Measurements from ENCODE around the gene FZD4.
"Not testable (repeated sequence)": the region's sequence is repeated elsewhere in the genome, so short reads cannot be mapped to it uniquely, and the experiment has no call there.

FZD4 gene

GRCh38 chr11:86977441-86978050, 22.4 kb upstream of the FZD4 start:
- in situ Hi-C loops (cut with HindIII; ENCODE audit: low sequenced_read_pairs), result no loop called here

- in situ Hi-C loops (cut with HindIII; ENCODE audit: low sequenced_read_pairs), result no loop called here
Observed at GRCh38 chr11:86972734-86973133, 17.5 kb upstream of the FZD4 start.

DNA sequence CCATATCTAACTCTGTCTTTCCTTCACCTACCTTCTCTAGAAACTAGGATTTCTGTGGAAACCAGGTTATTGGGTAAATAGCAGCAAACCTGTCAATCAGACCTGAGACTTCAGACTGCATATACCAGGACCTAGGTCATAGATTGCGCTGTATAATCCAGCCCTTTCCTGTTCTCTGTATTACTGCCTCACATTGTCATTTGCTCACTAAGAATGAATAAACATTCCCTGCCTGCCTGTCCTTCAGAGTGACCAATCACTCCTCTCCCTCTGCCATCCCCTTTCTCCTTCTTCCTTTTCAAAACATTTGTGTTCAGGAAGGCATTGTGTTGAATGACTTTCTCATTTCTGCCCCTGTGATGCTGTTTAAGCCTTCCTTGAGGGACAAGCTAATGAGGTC, 14.1 kb upstream of the FZD4 start:
- in situ Hi-C loops (cut with HindIII; ENCODE audit: low sequenced_read_pairs), result no loop called here

DNA sequence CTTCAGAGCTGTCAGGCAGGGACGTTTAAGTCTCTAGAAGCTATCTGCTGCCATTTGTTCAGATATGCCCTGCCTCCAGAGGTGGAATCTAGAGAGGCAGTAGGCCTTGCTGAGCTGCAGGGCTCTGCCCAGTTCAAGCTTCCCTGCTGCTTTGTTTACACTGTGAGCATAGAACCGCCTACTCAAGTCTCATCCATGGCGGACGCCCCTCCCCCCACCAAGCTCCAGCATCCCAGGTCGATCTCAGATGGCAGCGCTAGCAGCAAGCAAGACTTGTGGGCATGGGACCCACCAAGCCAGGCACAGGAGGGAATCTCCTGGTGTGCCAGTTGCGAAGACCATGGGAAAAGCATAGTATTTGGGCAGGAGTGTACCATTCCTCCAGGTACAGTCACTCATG, 12.4 kb upstream of the FZD4 start:
- in situ Hi-C loops (cut with HindIII; ENCODE audit: low sequenced_read_pairs), result not testable (repeated sequence)

GRCh38 chr11:86957976-86958646, 2.9 kb upstream of the FZD4 start:
- in situ Hi-C loops (cut with HindIII; ENCODE audit: low sequenced_read_pairs), result no loop called here

GRCh38 chr11:86956905-86957195, 1.7 kb upstream of the FZD4 start:
- in situ Hi-C loops (cut with HindIII; ENCODE audit: low sequenced_read_pairs), result no loop called here

- in situ Hi-C loops (cut with HindIII; ENCODE audit: low sequenced_read_pairs), result no loop called here
Observed at GRCh38 chr11:86955111-86955360, 159 bp downstream of the FZD4 start.

- in situ Hi-C loops (cut with HindIII; ENCODE audit: low sequenced_read_pairs), result no loop called here
Observed at GRCh38 chr11:86954269-86955110, 705 bp downstream of the FZD4 start.

GRCh38 chr11:86952221-86952875, 2.8 kb downstream of the FZD4 start:
- in situ Hi-C loops (cut with HindIII; ENCODE audit: low sequenced_read_pairs), result no loop called here

DNA sequence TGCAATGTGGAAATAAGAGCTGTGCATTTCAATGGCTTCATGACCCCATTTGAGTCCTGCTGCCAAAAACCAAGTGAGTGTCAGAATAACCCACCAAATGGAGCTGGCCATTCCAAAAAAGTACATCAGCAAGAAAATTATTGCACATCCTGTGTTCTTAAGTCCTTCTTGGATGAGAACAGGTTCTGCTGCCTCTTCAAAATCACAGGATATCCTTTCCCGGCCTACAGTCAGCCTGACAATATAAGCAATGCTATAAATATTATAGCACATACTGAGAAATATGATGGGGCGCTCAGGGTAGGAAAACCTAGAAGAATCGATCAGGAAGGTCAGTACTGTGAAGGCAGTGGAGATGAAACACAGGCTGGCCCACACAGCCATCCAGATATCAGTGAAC, 3.5 kb downstream of the FZD4 start:
- in situ Hi-C loops (cut with HindIII; ENCODE audit: low sequenced_read_pairs), result no loop called here

GRCh38 chr11:86950661-86950995, 4.6 kb downstream of the FZD4 start:
- in situ Hi-C loops (cut with HindIII; ENCODE audit: low sequenced_read_pairs), result no loop called here

- in situ Hi-C loops (cut with HindIII; ENCODE audit: low sequenced_read_pairs), result no loop called here
Observed at GRCh38 chr11:86949995-86950660, 5.1 kb downstream of the FZD4 start.

DNA sequence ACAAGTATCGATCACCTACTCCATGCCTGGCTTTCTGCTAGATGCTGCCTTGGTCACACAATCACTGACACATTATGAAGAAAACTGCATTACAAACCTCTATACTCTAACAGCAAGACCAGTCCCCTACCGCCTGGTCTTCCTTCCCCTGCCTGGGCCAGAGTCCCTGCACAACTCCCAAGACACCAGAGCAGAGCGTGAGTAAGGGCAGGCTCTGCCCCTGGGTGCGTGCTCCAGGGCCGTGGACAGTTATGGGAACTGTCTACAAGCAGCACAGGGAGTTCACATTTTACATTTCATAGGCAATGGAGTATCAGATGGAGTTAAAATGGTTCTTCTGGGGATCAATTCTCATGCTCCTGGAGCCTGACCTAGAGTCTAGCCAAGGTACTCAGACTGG, 6.5 kb downstream of the FZD4 start:
- in situ Hi-C loops (cut with HindIII; ENCODE audit: low sequenced_read_pairs), result no loop called here

DNA sequence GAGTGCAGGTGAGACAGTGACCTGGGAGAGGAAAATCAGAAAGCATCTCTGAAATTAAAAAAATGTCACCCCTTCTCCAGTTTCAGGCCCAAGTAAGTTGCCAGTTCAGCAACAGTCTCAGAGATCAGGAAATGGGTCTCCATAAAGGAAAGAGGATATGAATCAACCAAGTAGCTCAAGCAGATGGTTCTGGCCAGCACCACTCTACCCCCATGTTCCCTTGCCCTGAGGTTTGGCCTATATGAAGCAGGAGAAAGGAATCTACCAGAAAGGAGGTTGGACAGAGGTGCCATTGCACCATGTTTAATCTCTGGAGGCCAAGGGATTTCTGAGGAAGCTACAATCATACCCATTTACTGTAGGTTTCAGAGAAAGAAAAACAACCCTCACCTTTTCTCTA, 7.7 kb downstream of the FZD4 start:
- in situ Hi-C loops (cut with HindIII; ENCODE audit: low sequenced_read_pairs), result no loop called here

DNA sequence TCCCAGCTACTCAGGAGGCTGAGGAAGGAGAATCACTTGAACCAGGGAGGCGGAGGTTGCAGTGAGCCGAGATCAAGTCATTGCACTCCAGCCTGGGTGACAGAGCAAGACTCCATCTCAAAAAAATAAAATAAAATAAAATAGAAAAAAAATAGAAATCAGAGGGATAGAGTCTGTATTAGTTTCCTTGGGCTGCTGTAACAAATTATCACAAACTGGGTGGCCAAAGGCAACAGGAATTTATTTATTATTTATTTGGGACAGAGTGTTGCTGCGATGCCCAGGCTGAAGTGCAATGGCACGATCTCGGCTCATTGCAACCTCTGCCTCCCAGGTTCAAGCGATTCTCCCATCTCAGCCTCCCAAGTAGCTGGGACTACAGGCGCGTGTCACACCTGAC, 11.7 kb downstream of the FZD4 start:
- in situ Hi-C loops (cut with HindIII; ENCODE audit: low sequenced_read_pairs), result not testable (repeated sequence)

GRCh38 chr11:86941871-86942599, 13.2 kb downstream of the FZD4 start:
- in situ Hi-C loops (cut with HindIII; ENCODE audit: low sequenced_read_pairs), result no loop called here

GRCh38 chr11:86941077-86941870, 13.9 kb downstream of the FZD4 start:
- in situ Hi-C loops (cut with HindIII; ENCODE audit: low sequenced_read_pairs), result no loop called here

- in situ Hi-C loops (cut with HindIII; ENCODE audit: low sequenced_read_pairs), result no loop called here
Observed at GRCh38 chr11:86940122-86940777, 14.9 kb downstream of the FZD4 start.
